B cell (primary cell): Measurements from ENCODE around the gene KLHL3. TPM values are rescaled to one million over a fixed set of nuclear protein-coding genes. Genes with fewer than 3 reads are reported as not detected.

ENCODE experiments used
- ATAC-seq: fragments of 200-7000 bp; cut with Tn5 transposase; one replicate; pipeline ENCODE4 v1.10.0; 2021; ENCODE audit warnings: low read depth, mild to moderate bottlenecking, moderate number of reproducible peaks, moderate library complexity
- CTCF ChIA-PET: fragments of 350-600 bp; sonication (Branson Sonifier 250); formaldehyde crosslinking; loops from one replicate; lab custom pipeline; 2021; ENCODE audit warnings: antibody characterized with exemption, inconsistent platforms; lab: Charles Lee
- POLR2A ChIA-PET: fragments of 350-600 bp; sonication (Branson Sonifier 250); formaldehyde crosslinking; loops from one replicate; lab custom pipeline; 2021; ENCODE audit warnings: antibody characterized with exemption; lab: Charles Lee
- DNase-seq: peaks from one replicate; pipeline ENCODE4 v3.0.0; 2013
- H2AFZ ChIP-seq: 2 replicates; pipeline ENCODE4 v1.6.1; 2012; ENCODE audit warnings: mild to moderate bottlenecking, low read depth, low read length; ENCODE audit not compliant: insufficient read depth, poor library complexity, severe bottlenecking
- H3K27ac ChIP-seq, 2 donors: 1 replicate in 1 of 2; 2 replicates in 1 of 2; pipeline ENCODE4 v1.5.1; 2012 to 2013; ENCODE audit warnings: low read length in 2 of 2, mild to moderate bottlenecking in 2 of 2, moderate library complexity in 1 of 2
- H3K27me3 ChIP-seq, 4 experiments: fragments of 200-600 bp in 1 of 4; sonication (generic) in 1 of 4; replicated peaks in 1 of 4; 1 replicate in 2 of 4; 2 replicates in 2 of 4; pipeline versions ENCODE4 v1.6.1 to v1.7.0; 2013 to 2016; ENCODE audit warnings: low read length in 3 of 4, mild to moderate bottlenecking in 2 of 4, mixed read lengths in 1 of 4, moderate library complexity in 1 of 4; ENCODE audit not compliant: insufficient read depth in 4 of 4, control insufficient read depth in 3 of 4; ENCODE audit errors: control extremely low read depth in 1 of 4
- H3K36me3 ChIP-seq, 2 experiments: replicated peaks in 1 of 2; 1 replicate in 1 of 2; 2 replicates in 1 of 2; pipeline versions ENCODE4 v1.6.1 to v1.7.1; 2013; ENCODE audit warnings: low read length in 1 of 2; ENCODE audit not compliant: insufficient read depth in 2 of 2, control insufficient read depth in 1 of 2; ENCODE audit errors: control extremely low read depth in 1 of 2, extremely low read depth in 1 of 2
- H3K4me1 ChIP-seq, 2 donors: fragments of 200-600 bp in 1 of 2; sonication (generic) in 1 of 2; 1 replicate in 1 of 2; 2 replicates in 1 of 2; pipeline versions ENCODE4 v1.5.1 to v1.6.1; 2013 to 2017; ENCODE audit warnings: low read length in 2 of 2; ENCODE audit not compliant: control insufficient read depth in 2 of 2, insufficient read depth in 2 of 2
- H3K4me2 ChIP-seq: replicated peaks from 2 replicates; pipeline ENCODE3; 2012; ENCODE audit warnings: mild to moderate bottlenecking, low read depth, low read length; ENCODE audit not compliant: poor library complexity, severe bottlenecking
- H3K4me3 ChIP-seq, 5 experiments: fragments of 200-600 bp in 1 of 5; sonication (generic) in 1 of 5; 1 replicate in 3 of 5; 2 replicates in 2 of 5; pipeline versions ENCODE4 v1.5.1 to v1.7.0; 2011 to 2016; ENCODE audit warnings: low read length in 4 of 5, mild to moderate bottlenecking in 4 of 5, low read depth in 2 of 5, control low read depth in 1 of 5, moderate library complexity in 1 of 5; ENCODE audit not compliant: insufficient read depth in 1 of 5; ENCODE audit errors: control extremely low read depth in 1 of 5, extremely low read depth in 1 of 5
- H3K79me2 ChIP-seq: fragments of 200-600 bp; sonication (generic); one replicate; pipeline ENCODE4 v1.6.0; 2016; ENCODE audit warnings: low read length; ENCODE audit not compliant: control insufficient read depth, insufficient read depth
- H3K9ac ChIP-seq: fragments of 200-600 bp; sonication (generic); 2 replicates; pipeline ENCODE4 v1.6.1; 2017; ENCODE audit warnings: mild to moderate bottlenecking, low read length, moderate library complexity
- H3K9me3 ChIP-seq, 3 donors: one replicate each; pipeline versions ENCODE4 v1.6.1 to v1.7.1; 2013; ENCODE audit warnings: low read length in 2 of 3; ENCODE audit not compliant: control insufficient read depth in 2 of 3, insufficient read depth in 1 of 3; ENCODE audit errors: control extremely low read depth in 1 of 3
- H4K20me1 ChIP-seq: 2 replicates; pipeline ENCODE4 v1.6.0; 2012; ENCODE audit warnings: mild to moderate bottlenecking, low read length; ENCODE audit not compliant: insufficient read depth, control insufficient read depth, poor library complexity, severe bottlenecking
- H3K27ac Mint-ChIP-seq: one replicate; pipeline ENCODE4 v1.8.0; 2021; ENCODE audit warnings: mixed read lengths
- H3K27me3 Mint-ChIP-seq: one replicate; pipeline ENCODE4 v1.8.0; 2021; ENCODE audit warnings: mixed read lengths
- H3K4me1 Mint-ChIP-seq: one replicate; pipeline ENCODE4 v1.8.0; 2021; ENCODE audit warnings: mixed read lengths
- H3K4me3 Mint-ChIP-seq: one replicate; pipeline ENCODE4 v1.8.0; 2021; ENCODE audit warnings: mixed read lengths
- H3K9me3 Mint-ChIP-seq: one replicate; pipeline ENCODE4 v1.8.0; 2022; ENCODE audit warnings: mixed read lengths; ENCODE audit not compliant: insufficient read depth
- CTCF ChIP-seq: fragments of 200-600 bp; IDR thresholded peaks from one replicate; pipeline ENCODE4 v1.8.0; 2022; ENCODE audit warnings: antibody characterized with exemption, mild to moderate bottlenecking
- EZH2 ChIP-seq: IDR thresholded peaks from 2 replicates; pipeline ENCODE4 v1.6.1; 2012; ENCODE audit warnings: borderline replicate concordance, low read depth, mild to moderate bottlenecking, moderate library complexity, low read length; ENCODE audit not compliant: insufficient read depth, poor library complexity, severe bottlenecking
- WGBS: methylation state at CpG from one replicate; pipeline ENCODE4 v1.1.5; 2013; ENCODE audit warnings: missing lambda C conversion rate; ENCODE audit not compliant: insufficient coverage; 5-methylcytosine and 5-hydroxymethylcytosine counted together
- intact Hi-C: fragments of 100-400 bp; cut with micrococcal nuclease; formaldehyde crosslinking; loops from one replicate; pipeline ENCODE4 v1.10.0; 2022
- polyA plus RNA-seq: library from polyadenylated mRNA; depleted of rRNA; stranded (reverse); fragments of >200 nt; gene quantifications from 2 replicates; pipeline ENCODE4 v1.2.3, GENCODE V29; 2012
- total RNA-seq, 2 donors: library from RNA; stranded (reverse); fragments of 120-200 nt in 1 of 2; gene quantifications; 1 replicate in 1 of 2; 2 replicates in 1 of 2; pipeline versions ENCODE4 v1.2.3 to v1.2.4, GENCODE V29; 2013 to 2022

Gene KLHL3
- total and polyA plus RNA-seq, 2 donors (not counting 1 experiment from before 2014, with no cell fraction given) = 3.3 to 4.5 TPM

GRCh38 chr5:137710086-137710485, 25.8 kb downstream of the KLHL3 start:
- intact Hi-C loops = no loop called here
- TF ChIP-seq CTCF (no peak), EZH2 (no peak)
- H3K4me1 ChIP-seq = no peaks in the 10 kb centered on the region
- no peak overlapping the region for H3K9ac ChIP-seq
- no peak overlapping the region for H3K27ac Mint-ChIP-seq
- peaks cover 0 to 4% (median 2%) of the 10 kb centered on the region in 3 donors for H3K9me3 ChIP-seq
- no peak overlapping the region for H3K4me3 ChIP-seq
- H3K4me2 ChIP-seq = no peak overlapping the region
- H4K20me1 ChIP-seq = no peaks in the 10 kb centered on the region
- no peak overlapping the region for H2AFZ ChIP-seq
- ChIA-PET CTCF (interaction anchor here (0.8 kb wide), 1 partner anchor 32 kb away, joined by 3 read pairs; no protein-coding TSS in a partner anchor), POLR2A (no interaction called here)
- H3K27me3 ChIP-seq = no peaks in the 10 kb centered on the region
- H3K27me3 Mint-ChIP-seq = no peaks in the 10 kb centered on the region
- DNase-seq (no peak), ATAC-seq (no peak)
- no peaks in the 10 kb centered on the region for H3K36me3 ChIP-seq
- H3K4me3 Mint-ChIP-seq = no peak overlapping the region
- 100% methylated on average over 1 of the region's 5 CpGs for WGBS
- no peak overlapping the region for H3K27ac ChIP-seq
- no peaks in the 10 kb centered on the region for H3K4me1 Mint-ChIP-seq
- no peaks in the 10 kb centered on the region for H3K79me2 ChIP-seq
- H3K9me3 Mint-ChIP-seq = no peaks in the 10 kb centered on the region

GRCh38 chr5:137708796-137709559, 26.9 kb downstream of the KLHL3 start:
- Mint-ChIP-seq H3K9me3 (no peaks in the 10 kb centered on the region), H3K4me1 (no peaks in the 10 kb centered on the region), H3K27me3 (no peaks in the 10 kb centered on the region), H3K27ac (no peak overlapping the region), H3K4me3 (no peak overlapping the region)
- Histone ChIP-seq H3K9me3 (peaks cover 0 to 4% (median 2%) of the 10 kb centered on the region in 3 donors), H3K4me1 (no peaks in the 10 kb centered on the region), H3K4me2 (no peak overlapping the region), H3K79me2 (no peaks in the 10 kb centered on the region), H3K9ac (no peak overlapping the region), H3K36me3 (no peaks in the 10 kb centered on the region), H3K27ac (no peak overlapping the region), H2AFZ (no peak overlapping the region), H3K4me3 (no peak overlapping the region), H3K27me3 (no peaks in the 10 kb centered on the region), H4K20me1 (no peaks in the 10 kb centered on the region)
- DNase-seq (no peak), ATAC-seq (no peak)
- no peak for TF ChIP-seq EZH2
- no peak for TF ChIP-seq CTCF
- intact Hi-C loops = no loop called here
- POLR2A ChIA-PET = no interaction called here
- WGBS = 86% methylated on average over 2 of the region's 3 CpGs
- CTCF ChIA-PET = no interaction called here
